ENCODE results near the gene FANCG.

Gene FANCG

GRCh38 chr9:35114840-35115628 is 35.3 kb upstream of the FANCG start:
- TF ChIP-seq NFIC (IDR thresholded peaks at IDR 0.05): no peak
- no peak for TF ChIP-seq TCF12 (IDR thresholded peaks at IDR 0.05; ENCODE audit: low read depth)
- no peak for TF ChIP-seq REST (IDR thresholded peaks at IDR 0.05; ENCODE audit: low read depth)
- no peak for TF ChIP-seq CREB1 (IDR thresholded peaks at IDR 0.05; ENCODE audit: low read depth)
- TF ChIP-seq CEBPB (IDR thresholded peaks at IDR 0.05): no peak
- TF ChIP-seq TEAD4 (IDR thresholded peaks at IDR 0.05): no peak
- no peak for TF ChIP-seq MAX (IDR thresholded peaks at IDR 0.05)

DNA sequence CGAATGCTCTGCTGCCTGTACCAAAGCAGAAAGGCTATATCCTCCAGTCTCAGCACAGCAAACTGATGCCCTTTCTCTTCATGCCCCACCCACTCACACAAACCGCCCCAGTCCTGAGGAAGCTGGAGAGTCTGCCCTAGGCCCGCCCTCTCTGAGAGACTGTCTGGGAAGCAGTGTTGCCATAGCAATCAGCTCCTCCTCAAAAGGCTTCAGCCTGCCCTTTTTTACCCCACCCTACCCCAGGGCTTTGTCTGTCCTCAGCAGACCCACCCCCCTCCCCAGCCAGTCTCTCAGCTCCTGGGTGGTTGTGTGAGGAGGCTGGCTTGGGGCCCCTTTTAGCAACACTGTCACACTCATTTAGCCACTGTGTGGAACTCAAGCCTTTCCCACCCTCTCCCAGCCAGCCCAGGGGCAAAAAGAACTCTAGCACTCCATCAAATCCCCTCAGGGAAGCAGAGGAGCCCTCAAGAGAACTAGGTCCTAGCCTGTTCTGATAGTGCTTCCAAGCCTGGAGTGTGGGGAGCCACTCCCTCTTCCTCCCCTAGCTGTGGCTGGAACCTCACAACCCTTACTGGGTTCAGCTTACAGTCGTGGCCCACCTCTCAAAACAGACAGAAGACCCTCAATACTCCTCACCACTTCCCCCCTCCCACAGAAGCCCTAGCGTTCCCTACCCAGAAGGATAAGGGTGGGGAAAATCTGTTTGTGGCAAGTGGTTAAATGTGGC is 34.5 kb upstream of the FANCG start:
- TF ChIP-seq TEAD4 (IDR thresholded peaks at IDR 0.05) (no peak), USF1 (IDR thresholded peaks at IDR 0.05) (no peak), REST (IDR thresholded peaks at IDR 0.05; ENCODE audit: low read depth) (no peak), NFIC (IDR thresholded peaks at IDR 0.05) (no peak)

DNA sequence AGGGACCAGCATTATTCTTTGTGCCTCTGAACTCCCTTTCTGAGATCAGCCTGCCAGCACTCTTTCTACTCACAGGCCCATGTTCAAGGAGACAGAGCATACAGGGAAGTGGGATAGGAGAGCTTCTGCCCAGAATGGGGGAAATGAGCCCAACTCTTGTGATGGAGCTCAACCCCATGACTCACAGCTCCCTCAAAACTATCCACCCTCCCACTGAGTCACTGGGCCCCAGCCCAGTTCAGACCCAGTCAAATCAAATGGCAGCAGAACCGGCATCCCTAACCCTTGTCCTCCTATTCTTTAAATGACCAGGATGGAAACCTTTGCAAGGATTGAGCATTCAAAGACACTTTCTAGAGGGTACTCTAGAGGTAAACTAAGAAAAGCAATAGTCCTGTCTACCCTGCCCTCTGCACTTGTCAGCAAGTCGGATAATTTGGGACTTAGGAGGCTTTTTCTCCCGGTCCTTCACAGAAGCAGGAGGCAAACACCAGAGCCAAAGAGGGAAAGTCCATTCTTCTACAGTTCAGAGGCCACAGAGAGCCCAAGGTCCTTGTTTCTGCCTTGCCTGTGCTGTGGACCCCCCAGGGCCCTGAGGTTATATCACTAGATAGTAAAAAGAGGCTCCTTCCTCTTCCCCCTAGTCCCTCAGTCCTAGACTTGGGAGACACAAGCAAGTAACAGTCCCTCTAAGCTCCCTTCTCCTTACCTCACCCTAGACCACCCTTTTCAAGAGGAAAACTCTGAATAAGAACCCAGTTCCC is 32.7 kb upstream of the FANCG start:
- no peak for TF ChIP-seq MAX (IDR thresholded peaks at IDR 0.05)
- TF ChIP-seq CEBPB (IDR thresholded peaks at IDR 0.05): no peak
- no peak for TF ChIP-seq USF1 (IDR thresholded peaks at IDR 0.05)
- no peak for TF ChIP-seq TAF1 (IDR thresholded peaks at IDR 0.05; ENCODE audit: low read depth)
- TF ChIP-seq YY1 (IDR thresholded peaks at IDR 0.05; ENCODE audit: low read depth): no peak
- no peak for TF ChIP-seq ZBTB7A (IDR thresholded peaks at IDR 0.05; ENCODE audit: low read depth)
- TF ChIP-seq FOXM1 (IDR thresholded peaks at IDR 0.05; ENCODE audit: borderline replicate concordance, low read depth): no peak
- no peak for TF ChIP-seq TEAD4 (IDR thresholded peaks at IDR 0.05)
- no peak for TF ChIP-seq EP300 (IDR thresholded peaks at IDR 0.05; ENCODE audit: borderline replicate concordance)
- TF ChIP-seq RAD21 (IDR thresholded peaks at IDR 0.05; ENCODE audit: low read depth): no peak
- no peak for TF ChIP-seq CREB1 (IDR thresholded peaks at IDR 0.05; ENCODE audit: low read depth)
- TF ChIP-seq EGR1 (IDR thresholded peaks at IDR 0.05): no peak
- no peak for TF ChIP-seq REST (IDR thresholded peaks at IDR 0.05; ENCODE audit: low read depth)
- TF ChIP-seq NFIC (IDR thresholded peaks at IDR 0.05): no peak
- no peak for TF ChIP-seq TCF12 (IDR thresholded peaks at IDR 0.05; ENCODE audit: low read depth)
